LNCaP clone FGC (cell line): ENCODE results near the gene SLC35E3.

Experiments used
- DNase-seq: peaks from one replicate; pipeline ENCODE4 v3.0.0-alpha.2; 2011; ENCODE audit warnings: low read depth
- H3K4me3 ChIP-seq: 2 replicates; pipeline ENCODE4 v1.5.1; 2011; ENCODE audit warnings: mild to moderate bottlenecking, low read depth, low read length, control low read depth
- CTCF ChIP-seq: IDR thresholded peaks from 2 replicates; pipeline ENCODE4 v1.5.1; 2012; ENCODE audit warnings: mild to moderate bottlenecking; ENCODE audit not compliant: control insufficient read depth, insufficient read depth; ENCODE audit errors: extremely low read depth

Gene SLC35E3

GRCh38 chr12:68824597-68825250 lies 78.7 kb downstream of the SLC35E3 start:
- H3K4me3 ChIP-seq: no peak overlapping the region
- no peak for TF ChIP-seq CTCF
- no peak for DNase-seq

GRCh38 chr12:68825569-68826217 lies 79.7 kb downstream of the SLC35E3 start:
- DNase-seq: no peak
- H3K4me3 ChIP-seq: no peak overlapping the region
- no peak for TF ChIP-seq CTCF

GRCh38 chr12:68827895-68828671 lies 82.1 kb downstream of the SLC35E3 start:
- TF ChIP-seq CTCF: no peak
- H3K4me3 ChIP-seq: no peak overlapping the region
- DNase-seq: no peak

GRCh38 chr12:68828672-68829068 lies 82.7 kb downstream of the SLC35E3 start:
- no peak for DNase-seq

More at GRCh38 chr12:68828672-68829068, 82.7 kb downstream of the SLC35E3 start:
- TF ChIP-seq CTCF: no peak
- H3K4me3 ChIP-seq: no peak overlapping the region
